HL-60 (cell line): ENCODE results near the gene ZIC4.

Experiments used
- DNase-seq, 2 experiments: peaks; one replicate each; pipeline ENCODE4 v3.0.0-alpha.2; 2010 to 2020; ENCODE audit warnings: low read depth in 1 of 2, low spot score in 1 of 2
- H3K27ac ChIP-seq: fragments of 250-450 bp; sonication (Bioruptor Pico); replicated peaks from 2 replicates; pipeline ENCODE4 v1.5.1; 2020; ENCODE audit warnings: mild to moderate bottlenecking, moderate library complexity
- H3K27me3 ChIP-seq: fragments of 250-450 bp; sonication (Bioruptor Pico); 2 replicates; pipeline ENCODE4 v1.5.1; 2021; ENCODE audit warnings: mild to moderate bottlenecking, moderate library complexity; ENCODE audit not compliant: insufficient read depth, poor library complexity, severe bottlenecking
- H3K4me3 ChIP-seq: replicated peaks from 2 replicates; pipeline ENCODE4 v1.5.1; 2011; ENCODE audit warnings: mild to moderate bottlenecking, control low read depth, low read length; ENCODE audit not compliant: insufficient read depth
- GABPA ChIP-seq: IDR thresholded peaks from 2 replicates; pipeline ENCODE4 v1.6.1; 2012; ENCODE audit warnings: low read depth
- POLR2AphosphoS5 ChIP-seq: IDR thresholded peaks from 2 replicates; pipeline ENCODE4 v1.6.1; 2012; ENCODE audit warnings: low read depth
- REST ChIP-seq: IDR thresholded peaks from 2 replicates; pipeline ENCODE4 v1.6.1; 2012; ENCODE audit warnings: low read depth; ENCODE audit not compliant: insufficient replicate concordance
- SPI1 ChIP-seq: IDR thresholded peaks from 2 replicates; pipeline ENCODE4 v1.6.1; 2012; ENCODE audit warnings: low read depth, mild to moderate bottlenecking, borderline replicate concordance
- TF ChIP-seq, protein P1 (sequence below): IDR thresholded peaks from one replicate; pipeline ENCODE4 v1.5.1; 2011; ENCODE audit warnings: low read length, control low read depth, inconsistent platforms; ENCODE audit not compliant: insufficient read depth

ZIC4 gene

GRCh38 chr3:147396712-147397046 is 9.7 kb downstream of the ZIC4 start:
- peaks cover 43% of the 10 kb centered on the region for H3K27me3 ChIP-seq

GRCh38 chr3:147395899-147396711 is 10.2 kb downstream of the ZIC4 start:
- TF ChIP-seq SPI1 = no peak
- TF ChIP-seq REST = no peak
- TF ChIP-seq GABPA = no peak
- TF ChIP-seq, protein P1, sequence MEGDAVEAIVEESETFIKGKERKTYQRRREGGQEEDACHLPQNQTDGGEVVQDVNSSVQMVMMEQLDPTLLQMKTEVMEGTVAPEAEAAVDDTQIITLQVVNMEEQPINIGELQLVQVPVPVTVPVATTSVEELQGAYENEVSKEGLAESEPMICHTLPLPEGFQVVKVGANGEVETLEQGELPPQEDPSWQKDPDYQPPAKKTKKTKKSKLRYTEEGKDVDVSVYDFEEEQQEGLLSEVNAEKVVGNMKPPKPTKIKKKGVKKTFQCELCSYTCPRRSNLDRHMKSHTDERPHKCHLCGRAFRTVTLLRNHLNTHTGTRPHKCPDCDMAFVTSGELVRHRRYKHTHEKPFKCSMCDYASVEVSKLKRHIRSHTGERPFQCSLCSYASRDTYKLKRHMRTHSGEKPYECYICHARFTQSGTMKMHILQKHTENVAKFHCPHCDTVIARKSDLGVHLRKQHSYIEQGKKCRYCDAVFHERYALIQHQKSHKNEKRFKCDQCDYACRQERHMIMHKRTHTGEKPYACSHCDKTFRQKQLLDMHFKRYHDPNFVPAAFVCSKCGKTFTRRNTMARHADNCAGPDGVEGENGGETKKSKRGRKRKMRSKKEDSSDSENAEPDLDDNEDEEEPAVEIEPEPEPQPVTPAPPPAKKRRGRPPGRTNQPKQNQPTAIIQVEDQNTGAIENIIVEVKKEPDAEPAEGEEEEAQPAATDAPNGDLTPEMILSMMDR = no peak
- no peak for TF ChIP-seq POLR2AphosphoS5
- Histone ChIP-seq H3K4me3 (no peak overlapping the region), H3K27ac (no peak overlapping the region), H3K27me3 (peaks cover 42% of the 10 kb centered on the region)
- DNase-seq = no peak

More at GRCh38 chr3:147396712-147397046, 9.7 kb downstream of the ZIC4 start:
- TF ChIP-seq GABPA (no peak), POLR2AphosphoS5 (no peak), SPI1 (no peak), REST (no peak)
- TF ChIP-seq, protein P1 = no peak
- DNase-seq = no peak
- H3K4me3 ChIP-seq = no peak overlapping the region
- H3K27ac ChIP-seq = no peak overlapping the region

- peaks cover 47% of the 10 kb centered on the region for H3K27me3 ChIP-seq
- H3K27ac ChIP-seq = no peak overlapping the region
- H3K4me3 ChIP-seq = no peak overlapping the region
- no peak for DNase-seq
- no peak for TF ChIP-seq SPI1
- no peak for TF ChIP-seq GABPA
- no peak for TF ChIP-seq POLR2AphosphoS5
- TF ChIP-seq, protein P1 = no peak
- TF ChIP-seq REST = no peak
Measured at GRCh38 chr3:147394884-147395225, 11.5 kb downstream of the ZIC4 start.
